Endothelial cell of umbilical vein (primary cell): Measurements from ENCODE around the gene SAMD9L. TPM values are rescaled to one million over a fixed set of nuclear protein-coding genes. Genes with fewer than 3 reads are reported as not detected.

Experiments
- BruUV-seq: library from RNA; stranded (reverse); fragments of 400-500 nt; replicated peaks from 2 replicates; lab custom pipeline; 2021; lab: Mats Ljungman, UMichigan
- CTCF ChIA-PET: fragments of 300-600, 350-600 bp; sonication (Branson Sonifier 250); formaldehyde crosslinking; loops from one replicate; lab custom pipeline; 2021; ENCODE audit warnings: antibody characterized with exemption, inconsistent platforms; lab: Charles Lee
- POLR2A ChIA-PET: fragments of 300-600, 350-600 bp; sonication (Branson Sonifier 250); formaldehyde crosslinking; loops from one replicate; lab custom pipeline; 2021; ENCODE audit warnings: antibody characterized with exemption, inconsistent platforms; lab: Charles Lee
- DNase-seq: peaks from one replicate; pipeline ENCODE4 v3.0.0-alpha.2; 2011; ENCODE audit warnings: low read depth, low spot score
- FAIRE-seq: peaks from 2 replicates; lab custom pipeline; 2011; peaks lifted over from hg19 to GRCh38; lab: Jason Lieb, UNC
- H2AFZ ChIP-seq: 2 replicates; pipeline ENCODE4 v1.6.0; 2012; ENCODE audit warnings: low read depth, low read length, control low read depth, inconsistent platforms
- H3K27ac ChIP-seq: 2 replicates; pipeline ENCODE4 v1.5.1; 2011; ENCODE audit warnings: low read depth, mild to moderate bottlenecking, control low read depth, low read length, moderate library complexity; ENCODE audit not compliant: insufficient read depth
- H3K27me3 ChIP-seq, 2 experiments: 2 replicates each; pipeline versions ENCODE4 v1.6.0 to v1.6.1; 2011; ENCODE audit warnings: low read length in 2 of 2, mixed read lengths in 1 of 2; ENCODE audit not compliant: control insufficient read depth in 2 of 2, insufficient read depth in 2 of 2
- H3K36me3 ChIP-seq, 2 experiments: 2 replicates in 1 of 2; 3 replicates in 1 of 2; pipeline ENCODE4 v1.5.1; 2011; ENCODE audit warnings: low read length in 2 of 2, mild to moderate bottlenecking in 1 of 2, moderate library complexity in 1 of 2; ENCODE audit not compliant: control insufficient read depth in 2 of 2, insufficient read depth in 2 of 2; ENCODE audit errors: extremely low read depth in 1 of 2
- H3K4me1 ChIP-seq: 3 replicates; pipeline ENCODE4 v1.5.1; 2011; ENCODE audit warnings: mild to moderate bottlenecking, low read length; ENCODE audit not compliant: control insufficient read depth, insufficient read depth; ENCODE audit errors: extremely low read depth
- H3K4me2 ChIP-seq: 2 replicates; pipeline ENCODE4 v1.6.1; 2011; ENCODE audit warnings: low read length, control low read depth, mixed read lengths; ENCODE audit not compliant: insufficient read depth
- H3K4me3 ChIP-seq, 3 experiments: fragments of 200-600 bp in 1 of 3; sonication (generic), shearing (Covaris generic) in 1 of 3; replicated peaks in 1 of 3; 2 replicates each; pipeline ENCODE4 v1.5.1; 2011 to 2016; ENCODE audit warnings: control low read depth in 3 of 3, low read length in 3 of 3, mild to moderate bottlenecking in 2 of 3, inconsistent platforms in 1 of 3, low read depth in 1 of 3, moderate library complexity in 1 of 3; ENCODE audit not compliant: insufficient read depth in 1 of 3
- H3K79me2 ChIP-seq: 2 replicates; pipeline ENCODE4 v1.6.0; 2012; ENCODE audit warnings: low read length, inconsistent platforms; ENCODE audit not compliant: control insufficient read depth, insufficient read depth
- H3K9ac ChIP-seq: replicated peaks from 2 replicates; pipeline ENCODE3; 2011; ENCODE audit warnings: low read length, control low read depth; ENCODE audit not compliant: insufficient read depth; ENCODE audit errors: extremely low read depth
- H3K9me1 ChIP-seq: replicated peaks from 3 replicates; pipeline ENCODE4 v1.6.0; 2011; ENCODE audit warnings: mild to moderate bottlenecking, low read length; ENCODE audit not compliant: control insufficient read depth, insufficient read depth; ENCODE audit errors: extremely low read depth
- H3K9me3 ChIP-seq: replicated peaks from 2 replicates; pipeline ENCODE4 v1.5.1; 2012; ENCODE audit warnings: low read length, inconsistent platforms; ENCODE audit not compliant: control insufficient read depth, insufficient read depth
- H4K20me1 ChIP-seq: replicated peaks from 2 replicates; pipeline ENCODE3; 2011; ENCODE audit warnings: mild to moderate bottlenecking, low read length; ENCODE audit not compliant: control insufficient read depth, insufficient read depth; ENCODE audit errors: extremely low read depth
- CTCF ChIP-seq, 2 donors: IDR thresholded peaks; 1 replicate in 1 of 2; 2 replicates in 1 of 2; pipeline ENCODE4 v1.5.1; 2011; ENCODE audit warnings: low read length in 2 of 2, mild to moderate bottlenecking in 2 of 2, moderate library complexity in 2 of 2, control low read depth in 1 of 2, inconsistent platforms in 1 of 2, low read depth in 1 of 2; ENCODE audit not compliant: insufficient read depth in 1 of 2; ENCODE audit errors: extremely low read depth in 1 of 2
- EZH2 ChIP-seq: IDR thresholded peaks from 2 replicates; pipeline ENCODE4 v1.6.1; 2012; ENCODE audit warnings: borderline replicate concordance, low read depth, mild to moderate bottlenecking, moderate library complexity, low read length, inconsistent platforms; ENCODE audit not compliant: severe bottlenecking
- FOS ChIP-seq: IDR thresholded peaks from 2 replicates; pipeline ENCODE4 v1.6.1; 2011; ENCODE audit warnings: mild to moderate bottlenecking, low read length, moderate library complexity, borderline replicate concordance; ENCODE audit not compliant: insufficient read depth
- GATA2 ChIP-seq: IDR thresholded peaks from 2 replicates; pipeline ENCODE4 v1.7.0; 2011; ENCODE audit warnings: low read depth, mild to moderate bottlenecking, moderate library complexity, mixed read lengths, low read length; ENCODE audit not compliant: insufficient read length, insufficient read depth
- JUN ChIP-seq: IDR thresholded peaks from 2 replicates; pipeline ENCODE4 v1.6.1; 2011; ENCODE audit warnings: borderline replicate concordance, low read depth; ENCODE audit not compliant: insufficient read length, insufficient read depth
- MAX ChIP-seq: IDR thresholded peaks from 2 replicates; pipeline ENCODE4 v1.6.1; 2011; ENCODE audit not compliant: insufficient read depth, insufficient read length
- MYC ChIP-seq: IDR thresholded peaks from one replicate; pipeline ENCODE4 v1.6.1; 2011; ENCODE audit warnings: mild to moderate bottlenecking, low read depth, low read length
- POLR2A ChIP-seq: IDR thresholded peaks from 2 replicates; pipeline ENCODE4 v1.6.1; 2012; ENCODE audit warnings: low read depth, mild to moderate bottlenecking, control low read depth, low read length
- POLR2AphosphoS5 ChIP-seq: IDR thresholded peaks from 2 replicates; pipeline ENCODE4 v1.6.1; 2012; ENCODE audit warnings: low read depth, mild to moderate bottlenecking, control low read depth, low read length, moderate library complexity; ENCODE audit not compliant: insufficient read depth
- dilution Hi-C: fragments of 300-500 bp; cut with MboI; formaldehyde crosslinking; loops from one replicate; pipeline ENCODE4 v1.15.0; 2019; ENCODE audit warnings: low sequenced_read_pairs; ENCODE audit not compliant: extremely low pct_ligation_motif_present
- intact Hi-C: fragments of 100-400 bp; cut with micrococcal nuclease; formaldehyde crosslinking; loops from one replicate; pipeline ENCODE4 v1.10.0; 2022
- polyA plus RNA-seq, 4 experiments: library from polyadenylated mRNA; depleted of rRNA in 3 of 4; stranded (reverse) in 3 of 4; unstranded in 1 of 4; fragments of >200 nt; gene quantifications; 2 replicates each; pipeline versions ENCODE4 v1.2.1 to v1.2.3, GENCODE V29; 2011 to 2012; ENCODE audit warnings: missing spikeins in 1 of 4
- total RNA-seq: library from RNA; stranded (reverse); gene quantifications from 2 replicates; pipeline ENCODE4 v1.2.3, GENCODE V29; 2021

Gene SAMD9L
- total and polyA plus RNA-seq, 2 donors (not counting 3 experiments of a cell fraction or from before 2014, with no cell fraction given): 2.7 to 14.9 TPM

GRCh38 chr7:93188870-93189634 lies 40.9 kb upstream of the SAMD9L start:
- dilution Hi-C loops (no loop called here), intact Hi-C loops (no loop called here)
- H4K20me1 ChIP-seq: no peaks in the 10 kb centered on the region
- no peaks in the 10 kb centered on the region for H3K9me3 ChIP-seq
- H3K79me2 ChIP-seq: no peaks in the 10 kb centered on the region
- DNase-seq (no peak), FAIRE-seq (no peak)
- peaks cover 6 to 46% of the 10 kb centered on the region in 2 experiments for H3K27me3 ChIP-seq
- TF ChIP-seq CTCF (IDR thresholded peaks at IDR 0.05; ENCODE audit: extremely low read depth in 1 of 2, insufficient read depth in 1 of 2, low read depth in 1 of 2, low read length in 2 of 2): no peak
- TF ChIP-seq POLR2A: no peak
- TF ChIP-seq GATA2: no peak
- no peak for TF ChIP-seq MAX
- TF ChIP-seq EZH2: no peak
- no peak for TF ChIP-seq JUN
- no peak for TF ChIP-seq POLR2AphosphoS5
- TF ChIP-seq MYC: no peak
- TF ChIP-seq FOS: no peak
- BruUV-seq: no TSS peak
- H3K4me1 ChIP-seq: no peaks in the 10 kb centered on the region
- H2AFZ ChIP-seq: no peak overlapping the region
- no peak overlapping the region for H3K27ac ChIP-seq
- ChIA-PET POLR2A (no interaction called here), CTCF (interaction anchor here (1.0 kb wide), 1 partner anchor 38 kb away, joined by 4 read pairs; no protein-coding TSS in a partner anchor)
- no peaks in the 10 kb centered on the region for H3K9me1 ChIP-seq
- no peak overlapping the region for H3K4me2 ChIP-seq
- no peak overlapping the region for H3K9ac ChIP-seq
- H3K4me3 ChIP-seq: no peak overlapping the region
- H3K36me3 ChIP-seq: no peaks in the 10 kb centered on the region
